ENCODE results near the gene ARAP1.

ARAP1 gene

DNA sequence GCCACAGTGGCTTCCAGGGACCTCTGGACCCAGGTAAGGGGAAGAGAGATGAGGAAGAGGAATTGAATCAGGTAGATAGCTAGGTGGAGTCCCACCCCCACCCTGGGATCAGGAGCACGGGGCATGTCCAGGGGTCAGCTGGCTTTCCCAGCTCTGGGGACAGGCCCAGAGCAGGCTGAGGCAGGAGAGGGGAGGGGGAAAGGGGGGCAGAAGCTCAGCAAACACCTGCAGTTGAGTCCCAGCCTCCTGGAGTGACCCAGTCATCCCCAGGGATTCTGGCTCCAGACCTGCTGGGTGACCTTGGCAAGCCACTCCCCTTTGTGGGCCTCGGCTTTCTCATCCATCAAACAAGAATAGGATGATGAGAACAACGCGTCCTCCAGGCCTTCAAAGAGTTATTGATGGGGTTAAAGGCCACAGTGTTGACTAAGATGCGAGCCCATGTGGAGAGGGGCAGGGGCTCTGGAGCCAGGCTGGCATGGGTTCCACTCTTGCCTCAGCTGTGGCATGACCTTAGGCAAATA is 25.6 kb upstream of the ARAP1 start:
- TF ChIP-seq CTCF (IDR thresholded peaks at IDR 0.05; ENCODE audit: low read depth, low read length) (no peak), MYC (IDR thresholded peaks at IDR 0.05; ENCODE audit: low read depth, low read length) (no peak), POLR2A (IDR thresholded peaks at IDR 0.05; ENCODE audit: extremely low read depth, insufficient read length) (no peak), MAX (IDR thresholded peaks at IDR 0.05; ENCODE audit: low read depth, low read length) (no peak)
- H3K4me3 ChIP-seq (ENCODE audit: low read depth, low read length), result no peak overlapping the region
- no peak for DNase-seq (ENCODE audit: low read depth)

- DNase-seq (ENCODE audit: low read depth), result no peak
- TF ChIP-seq MYC (IDR thresholded peaks at IDR 0.05; ENCODE audit: low read depth, low read length) (no peak), POLR2A (IDR thresholded peaks at IDR 0.05; ENCODE audit: extremely low read depth, insufficient read length) (no peak), CTCF (IDR thresholded peaks at IDR 0.05; ENCODE audit: low read depth, low read length) (no peak), MAX (IDR thresholded peaks at IDR 0.05; ENCODE audit: low read depth, low read length) (no peak)
- H3K4me3 ChIP-seq (ENCODE audit: low read depth, low read length), result no peak overlapping the region
These were observed 24.9 kb upstream of the ARAP1 start for GRCh38 chr11:72776844-72777754.

- TF ChIP-seq MAX (IDR thresholded peaks at IDR 0.05; ENCODE audit: low read depth, low read length) (no peak), CTCF (IDR thresholded peaks at IDR 0.05; ENCODE audit: low read depth, low read length) (no peak), POLR2A (IDR thresholded peaks at IDR 0.05; ENCODE audit: extremely low read depth, insufficient read length) (no peak), MYC (IDR thresholded peaks at IDR 0.05; ENCODE audit: low read depth, low read length) (no peak)
- no peak for DNase-seq (ENCODE audit: low read depth)
- H3K4me3 ChIP-seq (ENCODE audit: low read depth, low read length), result no peak overlapping the region
These were observed 24.1 kb upstream of the ARAP1 start for GRCh38 chr11:72776117-72776843.

DNA sequence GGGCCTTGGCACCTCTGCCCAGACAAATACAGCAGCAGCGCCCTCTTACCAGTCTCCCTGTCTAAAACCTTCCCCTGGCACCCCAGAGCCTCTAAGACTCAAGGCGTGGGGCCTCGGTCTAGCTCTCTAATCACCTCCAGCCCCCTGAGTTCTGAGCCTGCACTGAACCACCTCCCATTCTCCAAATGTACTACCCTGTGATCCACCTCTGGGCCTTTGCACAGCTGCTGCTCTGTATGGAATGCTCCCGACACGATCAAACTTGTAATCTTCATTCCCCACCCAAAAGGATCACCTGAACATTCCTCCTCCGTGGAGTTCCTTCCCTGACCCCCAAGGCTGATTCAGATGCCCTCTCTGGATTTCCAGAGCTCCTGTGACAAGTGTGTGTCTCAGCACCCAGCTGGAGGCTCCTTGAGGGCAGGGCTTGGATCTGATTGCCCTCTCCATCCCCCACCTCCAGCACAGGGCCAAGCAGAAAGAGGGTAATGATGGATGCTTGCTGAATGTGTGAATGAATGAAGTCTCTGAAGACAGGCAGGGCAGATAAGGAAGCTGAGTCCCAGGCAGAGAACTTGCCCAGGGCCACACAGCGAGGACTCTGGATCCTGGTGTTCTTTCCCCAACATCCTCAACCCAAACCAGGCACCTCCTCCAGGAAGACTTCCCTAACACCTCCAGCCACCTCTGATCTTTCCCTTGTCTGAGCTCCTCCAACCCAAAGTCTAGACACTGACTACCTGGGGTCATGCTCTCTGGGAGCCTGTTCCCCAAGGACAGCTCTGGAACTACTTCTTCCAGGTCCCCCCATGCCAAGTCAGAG is 23.3 kb upstream of the ARAP1 start:
- no peak for DNase-seq (ENCODE audit: low read depth)
- H3K4me3 ChIP-seq (ENCODE audit: low read depth, low read length), result no peak overlapping the region
- TF ChIP-seq MYC (IDR thresholded peaks at IDR 0.05; ENCODE audit: low read depth, low read length), result no peak
- TF ChIP-seq POLR2A (IDR thresholded peaks at IDR 0.05; ENCODE audit: extremely low read depth, insufficient read length), result no peak
- TF ChIP-seq MAX (IDR thresholded peaks at IDR 0.05; ENCODE audit: low read depth, low read length), result no peak
- no peak for TF ChIP-seq CTCF (IDR thresholded peaks at IDR 0.05; ENCODE audit: low read depth, low read length)

GRCh38 chr11:72774499-72774898 is 22.3 kb upstream of the ARAP1 start:
- no peak overlapping the region for H3K4me3 ChIP-seq (ENCODE audit: low read depth, low read length)
- TF ChIP-seq CTCF (IDR thresholded peaks at IDR 0.05; ENCODE audit: low read depth, low read length) (no peak), POLR2A (IDR thresholded peaks at IDR 0.05; ENCODE audit: extremely low read depth, insufficient read length) (no peak), MAX (IDR thresholded peaks at IDR 0.05; ENCODE audit: low read depth, low read length) (no peak), MYC (IDR thresholded peaks at IDR 0.05; ENCODE audit: low read depth, low read length) (no peak)
- DNase-seq (ENCODE audit: low read depth), result no peak
